ENCODE results near the gene ZSCAN4. TPM values are rescaled to one million over a fixed set of nuclear protein-coding genes. Genes with fewer than 3 reads are reported as not detected.
A peak's percentile ranks its signal among the peaks of the same experiment; 100 is the strongest.

The ZSCAN4 gene, protein sequence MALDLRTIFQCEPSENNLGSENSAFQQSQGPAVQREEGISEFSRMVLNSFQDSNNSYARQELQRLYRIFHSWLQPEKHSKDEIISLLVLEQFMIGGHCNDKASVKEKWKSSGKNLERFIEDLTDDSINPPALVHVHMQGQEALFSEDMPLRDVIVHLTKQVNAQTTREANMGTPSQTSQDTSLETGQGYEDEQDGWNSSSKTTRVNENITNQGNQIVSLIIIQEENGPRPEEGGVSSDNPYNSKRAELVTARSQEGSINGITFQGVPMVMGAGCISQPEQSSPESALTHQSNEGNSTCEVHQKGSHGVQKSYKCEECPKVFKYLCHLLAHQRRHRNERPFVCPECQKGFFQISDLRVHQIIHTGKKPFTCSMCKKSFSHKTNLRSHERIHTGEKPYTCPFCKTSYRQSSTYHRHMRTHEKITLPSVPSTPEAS
- total RNA-seq, result not detected

- no peak for DNase-seq
These were observed at the start of gene ZSCAN4 for GRCh38 chr19:57668635-57669034. TSS of gene ZSCAN4 (plus strand) at chr19:57668935. CDS start at chr19:57676146, 7,211 bp downstream.

DNA sequence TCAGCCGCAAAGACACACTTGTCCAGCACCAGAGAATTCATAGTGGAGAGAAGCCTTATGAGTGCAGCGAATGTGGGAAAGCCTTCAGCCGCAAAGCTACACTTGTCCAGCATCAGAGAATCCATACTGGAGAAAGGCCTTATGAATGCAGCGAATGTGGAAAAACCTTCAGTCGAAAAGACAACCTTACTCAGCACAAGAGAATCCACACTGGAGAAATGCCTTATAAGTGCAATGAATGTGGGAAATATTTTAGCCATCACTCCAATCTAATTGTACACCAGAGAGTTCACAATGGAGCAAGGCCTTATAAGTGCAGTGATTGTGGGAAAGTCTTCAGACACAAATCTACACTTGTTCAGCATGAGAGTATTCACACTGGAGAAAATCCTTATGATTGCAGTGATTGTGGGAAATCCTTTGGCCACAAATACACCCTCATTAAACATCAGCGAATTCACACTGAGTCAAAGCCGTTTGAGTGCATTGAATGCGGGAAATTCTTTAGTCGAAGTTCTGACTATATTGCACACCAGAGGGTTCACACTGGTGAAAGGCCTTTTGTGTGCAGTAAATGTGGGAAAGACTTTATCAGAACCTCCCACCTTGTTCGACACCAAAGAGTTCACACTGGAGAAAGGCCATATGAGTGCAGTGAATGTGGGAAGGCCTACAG, 47.9 kb upstream of the ZSCAN4 start:
- no peak for DNase-seq

- no peak for DNase-seq
These were observed 45.6 kb upstream of the ZSCAN4 start for GRCh38 chr19:57623091-57623490.

GRCh38 chr19:57632987-57633831, 35.5 kb upstream of the ZSCAN4 start, which contains the start of gene ZNF211:
TSS of gene ZNF211 (plus strand) at chr19:57633168. CDS start at chr19:57633347, 179 bp downstream.
- DNase-seq, result peak; percentile 81

DNA sequence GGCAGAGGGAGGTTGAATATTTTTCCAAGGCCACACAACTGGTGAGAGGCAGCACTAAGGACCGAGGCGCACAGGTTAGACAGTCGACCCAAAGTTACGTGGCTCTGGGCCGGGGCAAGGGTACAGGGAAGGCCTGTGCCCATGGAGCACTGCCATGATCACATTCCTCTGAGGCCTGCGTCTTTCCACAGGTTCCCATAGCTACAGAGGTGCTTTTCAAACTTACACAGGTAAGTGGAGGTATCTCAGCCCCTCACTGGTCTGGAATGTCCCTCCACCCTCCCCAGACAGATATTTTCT, 35.0 kb upstream of the ZSCAN4 start:
- DNase-seq, result no peak

- no peak for DNase-seq
These were observed 31.4 kb upstream of the ZSCAN4 start for GRCh38 chr19:57637379-57637778.

DNA sequence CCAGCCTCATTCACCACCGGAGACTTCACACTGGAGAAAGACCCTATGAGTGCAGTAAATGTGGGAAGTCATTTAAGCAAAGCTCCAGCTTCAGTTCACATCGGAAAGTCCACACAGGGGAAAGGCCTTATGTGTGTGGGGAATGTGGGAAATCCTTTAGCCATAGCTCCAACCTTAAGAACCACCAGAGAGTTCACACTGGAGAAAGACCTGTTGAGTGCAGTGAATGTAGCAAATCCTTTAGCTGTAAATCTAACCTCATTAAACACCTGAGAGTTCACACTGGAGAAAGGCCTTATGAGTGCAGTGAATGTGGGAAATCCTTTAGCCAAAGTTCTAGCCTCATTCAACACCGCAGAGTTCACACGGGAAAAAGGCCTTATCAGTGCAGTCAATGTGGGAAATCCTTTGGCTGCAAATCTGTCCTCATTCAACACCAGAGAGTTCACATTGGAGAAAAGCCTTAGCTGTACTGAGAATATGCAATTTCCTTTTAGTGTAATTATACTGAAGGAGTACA, 27.0 kb upstream of the ZSCAN4 start:
- no peak for DNase-seq

- no peak for DNase-seq
These were observed 26.2 kb upstream of the ZSCAN4 start for GRCh38 chr19:57642396-57643046.

DNA sequence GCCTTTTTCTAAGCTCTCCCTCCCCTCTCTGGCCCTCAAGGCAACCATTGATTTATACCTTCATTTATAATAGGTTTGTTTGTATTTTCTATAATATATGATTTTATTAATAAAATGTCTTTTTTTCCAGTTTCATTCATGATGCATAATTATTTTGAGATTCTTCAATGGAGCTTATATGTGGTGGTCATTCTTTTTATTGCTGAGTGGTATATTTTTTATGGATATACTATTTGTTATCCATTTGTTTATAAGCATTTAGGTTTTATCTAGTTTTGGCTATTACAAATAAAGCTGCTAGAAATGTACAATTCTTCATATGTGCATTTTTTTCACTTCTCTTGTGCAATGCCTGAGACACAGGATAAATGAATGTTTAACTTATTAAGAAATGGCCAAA, 25.0 kb upstream of the ZSCAN4 start:
- DNase-seq, result no peak

DNA sequence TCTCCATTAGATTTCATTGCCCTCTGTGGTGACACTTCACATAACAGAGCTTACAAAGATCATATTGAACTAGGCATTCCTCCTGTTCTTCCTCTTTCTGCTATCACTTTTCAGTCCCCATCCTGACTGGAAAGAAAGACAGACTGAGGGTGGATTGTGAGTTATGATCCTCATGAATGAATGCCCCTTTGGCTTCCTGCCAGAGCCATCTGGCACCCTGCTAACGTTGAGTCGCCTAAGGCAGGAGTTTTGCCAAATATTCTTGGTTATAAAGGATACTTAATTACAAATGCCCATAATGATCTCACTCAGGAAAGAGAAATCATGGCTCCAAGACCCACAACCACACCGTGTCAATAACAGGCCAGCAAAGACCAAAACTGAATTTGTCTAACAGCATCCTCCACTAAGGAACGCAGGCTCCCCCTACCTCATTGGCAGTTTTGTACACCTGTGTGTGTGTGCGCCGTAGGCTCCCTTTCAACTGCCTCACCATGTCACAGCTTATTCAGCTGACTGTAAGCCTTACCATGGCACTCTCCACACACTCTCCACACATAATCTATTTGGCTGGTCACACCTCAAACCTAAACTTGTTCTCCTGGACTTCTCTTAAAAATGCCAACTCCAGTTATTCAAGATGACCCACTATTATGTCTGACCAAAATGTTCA, 20.3 kb upstream of the ZSCAN4 start:
- no peak for DNase-seq

- DNase-seq, result no peak
These were observed 17.1 kb upstream of the ZSCAN4 start for GRCh38 chr19:57651654-57651996.

- DNase-seq, result no peak
These were observed 15.0 kb upstream of the ZSCAN4 start for GRCh38 chr19:57653689-57654088.

GRCh38 chr19:57655443-57655842, 13.3 kb upstream of the ZSCAN4 start:
- DNase-seq, result no peak

DNA sequence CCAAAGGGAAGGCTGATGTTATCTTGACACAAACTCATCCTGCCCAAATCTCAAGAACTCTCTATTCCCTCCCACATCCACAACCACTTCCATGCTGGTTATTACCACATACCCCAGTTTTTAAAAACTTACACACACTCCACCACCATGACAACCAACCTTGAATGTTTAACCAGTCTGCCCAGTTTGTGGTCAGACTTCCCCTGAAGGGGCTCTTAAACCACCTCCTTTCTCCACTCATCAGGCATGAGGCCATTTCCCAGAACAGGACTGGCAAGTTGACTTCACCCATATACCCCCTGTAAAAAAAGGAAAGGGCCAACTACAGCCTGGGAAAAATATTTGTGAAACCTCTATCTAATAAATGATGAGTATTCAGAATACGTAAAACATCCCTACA, 12.4 kb upstream of the ZSCAN4 start:
- DNase-seq, result no peak

DNA sequence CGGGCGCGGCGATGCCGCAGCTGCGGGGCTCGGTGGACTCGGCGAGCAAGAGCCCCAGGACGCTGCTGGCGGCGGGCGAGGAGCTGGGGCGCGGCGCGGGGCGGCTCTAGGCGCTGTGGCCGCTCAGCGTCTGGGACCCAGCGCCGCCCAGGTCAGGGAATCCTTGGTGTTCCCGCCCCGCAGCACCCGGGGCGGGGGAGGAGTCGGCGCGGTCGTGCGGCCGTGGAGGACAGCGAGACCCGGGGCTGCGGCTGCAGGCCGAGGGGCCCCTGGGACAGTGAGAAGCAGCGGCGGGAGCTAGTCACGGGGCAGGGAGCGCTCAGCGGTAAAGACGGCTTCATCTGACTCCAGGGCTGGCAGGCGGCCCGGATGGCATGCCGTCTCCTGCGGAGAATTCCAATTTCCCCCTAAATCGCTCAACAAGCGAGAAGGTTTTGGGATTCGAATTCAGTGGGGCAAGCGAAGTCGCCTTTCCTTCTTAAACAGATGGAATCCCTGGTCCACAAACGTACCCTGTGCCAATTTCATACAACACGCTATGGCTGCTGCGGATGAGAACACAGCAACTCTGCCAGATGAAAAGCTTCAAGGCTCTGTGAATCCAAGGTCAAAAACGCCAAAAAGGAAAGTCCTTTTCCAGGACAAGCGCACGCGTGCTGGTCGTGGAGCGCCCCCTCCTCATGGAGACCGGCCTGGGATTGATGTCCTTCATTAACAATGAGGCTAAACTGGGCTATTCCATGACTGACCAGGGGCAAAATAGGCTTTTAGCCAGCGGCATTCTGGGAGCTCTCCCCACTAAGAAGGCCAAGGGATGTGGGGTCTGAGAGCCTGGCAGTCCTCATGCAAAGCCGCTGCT, 4.2 kb upstream of the ZSCAN4 start:
- no peak for DNase-seq

DNA sequence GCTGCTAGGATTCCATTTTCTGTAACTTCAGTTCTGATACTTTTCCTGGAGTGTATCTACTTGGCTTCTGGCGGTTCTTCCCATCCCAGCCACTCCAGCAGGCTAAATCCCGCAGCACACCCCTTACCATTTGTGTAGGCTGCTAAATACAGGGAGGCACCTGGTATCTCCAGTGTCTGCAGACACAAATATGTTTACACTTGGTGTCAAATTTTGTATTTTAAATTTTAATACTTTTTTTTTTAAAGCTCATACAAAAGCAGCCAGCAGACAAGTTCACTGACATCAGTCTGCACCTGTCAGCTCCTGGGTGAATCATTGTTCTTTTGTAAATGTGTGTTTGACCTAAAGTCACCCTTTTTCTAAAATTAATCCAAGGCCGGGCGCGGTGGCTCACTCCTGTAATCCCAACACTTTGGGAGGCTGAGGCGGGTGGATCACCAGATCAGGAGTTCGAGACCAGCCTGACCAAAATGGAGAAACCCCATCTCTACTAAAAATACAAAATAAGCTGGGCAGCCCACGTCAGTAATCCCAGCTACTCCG, 3.4 kb upstream of the ZSCAN4 start:
- DNase-seq, result no peak

DNA sequence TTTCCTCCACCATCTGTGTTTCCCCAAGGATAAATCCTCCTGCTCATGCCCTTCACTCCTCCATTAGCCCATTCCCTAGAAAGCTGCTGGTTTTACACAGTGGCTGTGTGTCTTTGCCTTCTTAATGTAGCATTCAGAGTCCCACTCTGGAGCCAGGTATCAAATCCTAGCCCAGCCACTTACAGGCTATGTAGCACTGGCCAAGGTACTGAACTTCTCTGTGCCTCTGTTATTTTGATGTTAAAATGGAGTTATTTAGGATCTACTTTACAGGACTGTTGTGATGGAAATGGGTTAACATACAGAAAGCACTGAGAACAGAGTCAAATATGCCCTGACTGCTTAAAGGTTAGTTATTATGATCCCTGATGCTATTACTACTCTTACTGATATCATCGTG, 1.5 kb upstream of the ZSCAN4 start:
- no peak for DNase-seq

GRCh38 chr19:57671124-57671895, 2.6 kb downstream of the ZSCAN4 start:
- DNase-seq, result no peak

DNA sequence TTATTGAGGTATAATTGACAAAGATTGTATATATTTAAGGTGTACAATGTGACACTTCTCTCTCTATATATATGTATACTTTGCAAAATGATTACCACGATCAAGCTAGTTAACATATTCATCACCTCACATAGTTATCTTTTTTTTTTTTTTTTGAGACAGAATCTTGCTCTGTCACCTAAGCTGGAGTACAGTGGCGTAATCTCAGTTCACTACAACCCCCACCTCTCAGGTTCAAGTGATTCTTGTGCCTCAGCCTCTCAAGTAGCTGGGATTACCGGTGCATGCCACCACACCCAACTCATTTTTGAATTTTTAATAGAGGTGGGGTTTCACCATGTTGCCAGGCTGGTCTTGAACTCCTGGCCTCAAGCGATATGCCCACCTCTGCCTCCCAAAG, 3.7 kb downstream of the ZSCAN4 start:
- no peak for DNase-seq

DNA sequence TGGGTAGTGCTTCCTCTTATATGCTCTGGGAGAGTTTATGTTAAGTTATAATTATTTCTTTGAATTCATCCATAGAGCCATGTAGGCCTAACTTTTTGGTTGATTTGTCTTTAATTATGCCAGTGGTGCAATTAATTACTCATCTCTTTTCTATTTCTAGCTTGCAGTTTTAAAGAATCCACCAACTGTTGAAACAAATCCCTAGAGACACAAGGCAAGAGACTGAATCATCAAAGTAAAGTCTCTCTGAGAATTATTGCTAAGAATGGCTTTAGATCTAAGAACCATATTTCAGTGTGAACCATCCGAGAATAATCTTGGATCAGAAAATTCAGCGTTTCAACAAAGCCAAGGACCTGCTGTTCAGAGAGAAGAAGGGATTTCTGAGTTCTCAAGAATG, 7.1 kb downstream of the ZSCAN4 start:
- DNase-seq, result no peak

Measured in effector CD4-positive, alpha-beta T cell (primary cell).